Measurements from ENCODE around the gene NAPA.
A peak's percentile ranks its signal among the peaks of the same experiment; 100 is the strongest.

Gene NAPA

DNA sequence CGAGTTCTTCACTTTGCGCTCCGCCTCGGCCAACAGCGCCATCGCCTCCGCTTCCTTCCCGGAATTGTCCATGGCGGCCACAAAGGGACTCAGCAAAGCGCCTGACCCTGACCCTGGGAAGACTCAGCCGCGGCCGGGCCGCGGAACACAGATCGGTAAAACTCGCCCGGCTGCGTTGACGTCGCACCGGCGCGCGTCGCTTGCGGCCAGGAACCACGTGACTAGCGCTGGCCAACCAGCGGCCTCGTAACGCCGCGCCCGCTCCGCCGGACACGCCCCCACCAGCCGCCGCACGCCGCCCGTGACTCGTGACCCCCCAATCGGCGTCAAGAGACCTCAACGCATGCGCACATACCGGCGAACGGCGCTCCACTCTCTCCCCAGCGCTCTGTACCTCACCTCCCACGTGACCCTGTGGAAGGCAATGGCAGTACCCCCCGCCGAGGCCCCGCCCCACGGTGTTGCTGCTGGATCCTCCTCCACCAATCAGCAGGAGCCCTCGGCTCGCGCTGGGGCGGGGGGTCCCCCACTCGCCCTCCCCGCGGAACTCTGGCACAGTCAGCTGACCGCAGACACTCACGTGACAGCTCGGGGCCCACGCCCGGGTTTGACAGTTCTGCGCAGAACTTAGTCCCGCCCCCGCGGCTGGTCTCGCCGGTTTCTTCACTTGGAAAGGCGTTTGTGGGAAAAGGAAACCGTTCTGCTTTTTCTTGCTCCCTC is at the start of gene NAPA:
TSS of gene NAPA (minus strand) at position 195 of the 720 bp plus-strand sequence. CDS start at position 72, 123 bp downstream.
- peak; percentile 100 for DNase-seq

DNA sequence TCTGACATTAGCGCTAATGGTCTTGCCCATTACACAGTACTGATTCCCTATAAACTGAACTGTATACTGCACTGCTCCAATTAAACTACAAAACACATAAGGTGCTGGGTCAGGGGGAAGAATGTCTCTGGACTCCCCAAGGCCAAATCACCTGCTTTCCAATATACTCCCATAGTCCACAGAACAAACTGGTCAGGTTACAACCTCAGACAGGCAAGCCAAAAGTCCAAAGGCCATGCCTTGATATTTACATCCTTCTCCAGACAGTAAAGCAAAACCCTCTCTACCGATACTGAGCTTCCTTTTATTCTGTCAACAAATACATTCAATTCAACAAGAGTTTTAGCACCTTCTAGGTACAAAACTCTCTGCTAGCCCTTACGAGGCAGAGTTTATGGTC is 49.2 kb upstream of the NAPA start:
- no peak for DNase-seq

DNA sequence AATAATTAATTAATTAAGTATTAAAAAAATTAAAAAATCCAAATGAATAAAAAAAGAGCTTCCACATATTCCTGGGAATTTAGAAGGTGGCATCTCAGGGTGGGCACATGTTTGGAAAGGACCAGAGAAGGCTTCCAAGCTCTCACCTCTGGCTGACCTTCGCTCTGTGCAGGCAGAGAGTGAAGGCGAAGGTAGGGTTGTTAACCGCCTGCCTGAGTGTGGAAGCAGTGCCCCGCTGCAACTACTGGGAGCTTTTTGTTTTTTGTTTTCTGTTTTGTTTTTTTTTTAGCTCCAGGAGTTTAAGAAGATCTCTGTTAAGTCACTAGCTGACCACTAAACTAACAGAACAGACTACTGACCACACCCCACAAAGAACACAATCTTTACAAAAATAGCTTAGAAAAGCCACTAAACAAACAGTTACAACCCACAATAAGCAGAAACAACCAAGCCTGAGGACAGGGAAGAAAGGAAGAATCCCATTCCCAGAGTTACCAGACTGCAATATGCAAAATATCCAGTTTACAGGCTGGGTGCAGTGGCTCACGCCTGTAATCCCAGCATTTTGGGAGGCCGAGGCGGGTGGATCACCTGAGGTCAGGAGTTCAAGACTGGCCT is 46.7 kb upstream of the NAPA start:
- no peak for DNase-seq

- DNase-seq, result no peak
Measured at GRCh38 chr19:47560999-47561398, 46.1 kb upstream of the NAPA start.

DNA sequence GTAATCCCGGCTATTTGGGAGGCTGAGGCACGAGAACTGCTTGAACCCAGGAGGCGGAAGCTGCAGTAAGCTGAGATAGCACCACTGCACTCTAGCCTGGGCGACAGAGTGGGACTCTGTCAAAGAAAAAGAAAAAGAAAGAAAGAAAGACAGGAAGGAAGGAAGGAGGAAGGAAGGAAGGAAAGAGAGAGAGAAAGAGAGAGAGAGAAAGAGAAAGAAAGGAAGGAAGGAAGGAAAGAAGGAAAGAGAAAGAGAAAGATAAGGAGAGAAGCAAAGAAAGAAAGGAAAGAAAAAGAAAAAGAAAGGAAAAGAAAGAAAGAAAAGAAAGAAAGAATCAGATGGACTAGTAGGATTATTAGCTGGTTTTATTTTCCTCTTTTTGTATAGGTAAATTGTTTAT is 35.3 kb upstream of the NAPA start:
- no peak for DNase-seq

GRCh38 chr19:47549261-47549862 is 34.5 kb upstream of the NAPA start:
- DNase-seq, result no peak

- no peak for DNase-seq
Measured at GRCh38 chr19:47547199-47547598, 32.3 kb upstream of the NAPA start.

- DNase-seq, result no peak
Measured at GRCh38 chr19:47545061-47545948, 30.4 kb upstream of the NAPA start.

- DNase-seq, result no peak
Measured at GRCh38 chr19:47544476-47544875, 29.6 kb upstream of the NAPA start.

DNA sequence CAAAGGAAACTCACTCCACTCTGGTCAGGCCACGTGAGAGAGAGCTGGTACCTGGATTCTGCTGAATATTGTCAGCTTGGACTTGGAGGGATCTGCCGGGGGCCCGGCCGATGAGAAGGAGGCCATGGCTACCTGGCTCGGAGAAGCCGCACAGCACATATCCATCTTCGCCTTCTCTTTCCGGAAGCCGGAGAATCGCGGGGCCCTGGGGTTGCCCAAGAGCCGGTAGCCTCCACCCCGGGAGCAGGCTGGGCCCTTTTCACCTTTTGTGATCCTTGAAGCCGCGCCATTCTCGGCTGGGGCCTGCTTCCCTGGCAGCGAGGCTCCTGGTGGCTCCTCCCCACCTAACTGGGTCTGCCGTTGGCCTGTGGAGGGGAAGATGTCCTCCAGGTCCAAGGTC is 29.2 kb upstream of the NAPA start:
- no peak for DNase-seq

DNA sequence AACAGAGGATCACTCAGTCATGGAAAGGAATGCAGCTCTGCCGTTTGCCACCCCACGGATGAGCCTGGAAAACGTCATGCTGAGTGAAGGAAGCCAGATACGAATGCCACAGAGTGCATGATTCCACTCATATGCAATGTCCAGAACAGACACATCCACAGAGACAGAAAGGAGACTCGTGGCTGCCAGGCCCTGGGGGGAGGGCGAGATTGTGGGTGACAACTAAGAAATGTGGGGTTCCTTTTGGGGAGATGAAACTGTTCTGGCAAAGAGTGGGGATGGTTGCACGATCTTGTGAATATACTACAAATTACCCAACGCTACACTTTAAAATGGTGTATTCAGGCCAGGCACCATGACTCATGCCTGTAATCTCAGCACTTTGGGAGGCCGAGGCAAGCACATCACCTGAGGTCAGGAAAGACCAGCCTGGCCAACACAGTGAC is 27.2 kb upstream of the NAPA start:
- no peak for DNase-seq

GRCh38 chr19:47541518-47541917 is 26.7 kb upstream of the NAPA start:
- no peak for DNase-seq

DNA sequence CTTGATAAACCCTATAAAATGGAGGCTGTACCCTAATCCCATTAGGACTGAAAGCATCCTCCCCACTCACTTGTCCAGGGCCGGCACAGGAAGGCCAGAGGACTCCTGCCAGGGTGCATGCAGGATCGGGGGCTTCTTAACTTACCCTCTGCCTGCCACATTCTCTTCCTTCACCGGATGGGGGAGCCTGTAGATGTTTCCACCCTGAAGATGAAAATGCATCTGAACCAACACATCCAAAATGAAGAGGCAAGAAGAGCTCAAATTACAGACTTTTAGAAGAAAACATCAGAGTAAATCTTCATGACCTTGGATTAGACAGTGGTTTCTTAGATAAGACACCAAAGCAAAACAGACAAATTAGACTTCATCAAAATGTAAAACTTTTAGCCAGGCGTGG is 25.9 kb upstream of the NAPA start:
- no peak for DNase-seq

DNA sequence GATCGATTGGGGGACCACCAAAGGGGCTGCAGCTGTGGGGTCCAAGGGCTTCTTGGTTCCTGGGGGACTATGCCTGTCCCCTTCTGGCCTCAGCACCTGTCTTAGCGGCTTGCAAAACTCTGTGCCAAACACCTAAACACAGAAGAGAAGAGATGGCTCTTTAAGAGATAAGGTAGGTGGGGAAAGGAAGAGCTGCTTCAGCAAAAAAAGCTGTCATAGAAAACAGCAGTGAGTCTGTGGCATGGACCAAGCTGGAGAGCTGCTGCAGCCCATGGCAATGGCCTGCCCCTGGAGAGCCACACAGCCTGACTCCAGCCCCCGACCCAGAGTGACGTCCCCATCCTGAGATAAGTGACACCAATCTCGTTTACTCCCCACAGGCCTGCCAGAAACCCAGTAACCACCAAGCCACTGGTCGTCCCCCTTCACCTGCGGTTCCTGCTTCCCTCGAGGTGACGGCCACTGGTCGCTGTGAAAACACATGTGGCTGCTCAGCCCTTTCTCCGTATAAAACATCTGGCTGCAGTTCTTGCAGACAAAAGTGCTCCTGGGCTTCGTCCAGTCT is 25.0 kb upstream of the NAPA start:
- DNase-seq, result no peak

DNA sequence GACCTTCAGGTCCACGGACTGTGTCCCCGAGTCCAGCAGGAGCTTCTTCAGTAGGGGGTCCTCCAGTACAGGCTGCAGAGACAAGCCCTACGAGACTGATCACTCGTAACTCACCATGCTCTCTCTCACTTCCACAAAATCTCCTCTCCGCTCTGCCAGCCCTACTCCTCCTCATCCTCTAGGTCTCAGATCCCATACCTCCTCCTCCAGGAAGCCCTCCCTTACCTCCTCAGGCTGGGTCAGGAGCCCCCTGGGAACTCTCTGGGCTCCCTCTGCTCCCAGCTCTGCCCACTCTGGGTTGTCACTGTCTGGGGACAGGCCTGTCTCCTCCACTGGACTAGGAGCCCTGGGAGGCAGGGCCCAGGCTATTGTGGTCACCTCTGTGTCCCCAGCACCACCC is 23.9 kb upstream of the NAPA start:
- DNase-seq, result no peak

DNA sequence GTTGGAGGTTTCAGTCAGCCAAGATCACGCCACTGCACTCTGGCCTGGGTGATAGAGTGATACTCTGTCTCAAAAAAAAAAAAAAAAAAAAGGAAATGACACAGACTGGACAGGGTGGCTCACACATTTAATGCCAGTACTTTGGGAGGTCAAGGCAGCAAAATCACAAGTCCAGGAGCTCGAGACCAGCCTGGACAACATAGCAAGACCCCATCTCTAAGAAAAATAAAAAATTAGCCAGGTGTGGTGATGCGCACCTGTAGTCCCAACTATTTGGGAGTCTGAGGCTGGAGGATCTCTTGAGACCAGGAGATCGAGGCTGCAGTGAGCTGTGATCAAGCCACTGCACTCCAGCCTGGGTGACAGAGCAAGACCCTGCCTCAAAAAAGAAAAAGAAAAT is 22.6 kb upstream of the NAPA start:
- no peak for DNase-seq

DNA sequence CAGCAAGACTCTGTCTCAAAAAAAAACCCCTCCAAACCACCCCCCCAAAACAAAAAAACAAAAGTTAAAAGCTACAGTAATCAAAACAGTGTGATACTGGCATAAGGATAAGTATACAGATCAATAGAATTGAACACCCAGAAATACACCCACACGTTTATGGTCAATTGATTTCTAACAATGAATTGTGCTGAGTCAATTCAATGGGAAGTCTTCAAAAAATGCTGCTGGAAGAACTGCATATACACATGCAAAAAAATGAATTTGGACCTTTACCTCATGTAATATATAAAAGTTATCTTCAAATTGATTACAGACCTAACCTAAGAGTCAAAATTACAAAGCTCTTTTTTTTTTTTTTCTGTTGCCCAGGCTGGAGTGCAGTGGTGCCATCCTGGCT is 19.8 kb upstream of the NAPA start:
- DNase-seq, result no peak

DNA sequence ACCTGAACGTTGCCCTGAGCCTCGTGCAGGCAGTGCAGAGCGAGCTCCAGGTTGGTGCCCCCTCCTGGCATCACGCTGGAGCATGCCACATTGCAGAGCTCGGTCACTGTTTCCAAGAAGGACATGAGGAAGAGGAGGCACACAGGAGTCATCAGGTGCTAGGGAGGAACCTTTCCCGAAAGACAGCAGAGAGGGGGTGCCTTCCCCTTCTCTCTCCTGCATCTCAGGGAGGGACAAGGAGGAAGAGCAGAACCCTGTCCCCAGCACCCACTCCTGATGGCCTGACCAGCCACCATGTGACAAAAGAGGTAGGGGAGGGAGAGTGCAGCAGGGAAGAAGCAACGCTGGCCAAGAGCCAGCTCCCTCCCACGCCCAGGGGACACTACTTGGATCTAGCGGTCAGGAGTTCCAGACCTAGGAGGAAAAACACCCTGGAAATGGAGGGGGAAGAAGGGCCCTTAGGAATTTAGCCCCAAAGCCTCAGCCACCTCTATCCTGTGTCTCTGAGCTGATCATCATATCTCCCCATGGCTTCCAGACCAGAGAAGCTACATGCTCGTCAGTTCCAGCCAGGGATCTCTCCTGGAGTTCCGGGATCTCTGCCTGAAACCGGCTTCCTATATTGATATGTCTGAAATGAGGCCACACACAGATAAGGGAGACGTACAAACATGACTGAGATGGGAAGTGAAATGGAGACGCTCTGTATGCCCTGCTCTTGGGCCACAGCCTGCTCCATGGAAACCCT is 17.0 kb upstream of the NAPA start:
- no peak for DNase-seq

DNA sequence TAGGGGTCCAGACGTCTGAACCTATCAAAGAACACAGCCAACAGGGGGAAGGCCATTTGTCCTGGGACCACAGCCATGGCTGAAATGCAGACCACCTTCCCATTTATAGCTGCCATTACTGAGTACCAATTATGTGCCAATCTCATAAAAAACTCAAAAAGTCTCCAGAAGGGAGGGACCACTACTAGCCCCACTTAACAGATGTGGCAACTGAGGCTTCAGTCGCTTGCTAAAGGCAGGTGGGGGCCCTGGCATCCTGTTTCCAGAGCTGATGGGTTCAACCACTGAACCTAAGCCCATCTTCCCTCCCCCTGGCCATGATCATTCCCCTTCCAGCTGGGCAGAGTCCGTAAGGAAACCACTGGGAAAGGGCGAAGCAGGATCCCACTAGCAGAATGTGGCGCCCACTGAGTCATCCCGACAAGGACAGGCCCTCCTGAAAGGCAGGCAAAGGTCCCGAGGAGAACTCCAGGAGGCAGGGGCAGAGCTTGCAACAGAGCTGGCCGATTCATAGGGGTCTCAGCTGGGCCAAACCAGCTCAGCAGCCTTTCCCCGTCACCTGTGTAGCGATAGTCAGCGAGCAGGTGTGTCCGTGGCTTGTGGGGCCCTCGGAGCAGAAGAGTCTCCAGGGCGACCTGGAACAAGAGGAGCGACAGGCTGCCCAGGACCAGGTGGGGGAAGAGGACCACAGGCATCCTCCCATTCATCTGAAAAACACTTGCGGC is 14.3 kb upstream of the NAPA start:
- no peak for DNase-seq

DNA sequence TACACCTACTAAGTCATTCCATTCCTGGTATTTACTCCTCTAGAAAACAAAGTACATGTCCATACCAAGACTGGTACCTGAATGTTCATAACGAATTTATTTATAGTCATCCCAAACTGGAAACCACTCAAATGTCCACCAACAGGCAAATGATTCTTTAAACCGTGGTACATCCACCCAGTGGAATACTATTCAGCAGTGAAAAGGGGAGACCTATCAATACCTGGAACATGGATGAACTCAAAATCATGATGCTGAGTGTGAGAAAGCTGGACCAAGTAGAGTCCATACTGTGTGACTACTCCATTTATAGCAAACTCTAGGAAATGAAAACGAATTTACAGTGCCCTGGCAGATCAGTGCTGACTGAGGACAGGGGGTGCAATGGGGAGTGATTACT is 11.9 kb upstream of the NAPA start:
- no peak for DNase-seq

GRCh38 chr19:47523473-47523872 is 8.6 kb upstream of the NAPA start:
- DNase-seq, result no peak

Data from stimulated activated CD8-positive, alpha-beta memory T cell treated with anti-CD3 and anti-CD28 coated beads, Interleukin-4, amount 100 ng/mL, for 48 hours (primary cell).